NCI-H2171 (cell line): ENCODE measurements around the gene AWAT2.

Experiments used
- DNase-seq: peaks from one replicate; lab custom pipeline; 2025; lab: John Stamatoyannopoulos, UW

AWAT2 gene

GRCh38 chrX:70049925-70050324, at the start of gene AWAT2:
TSS of gene AWAT2 (minus strand) at chrX:70049938. CDS start at chrX:70049932, 6 bp downstream.
- DNase-seq = no peak

- DNase-seq = no peak
These were observed 46.3 kb upstream of the AWAT2 start for GRCh38 chrX:70096052-70096451.

GRCh38 chrX:70092247-70092646, 42.5 kb upstream of the AWAT2 start:
- no peak for DNase-seq

GRCh38 chrX:70089604-70090297, 40.0 kb upstream of the AWAT2 start:
- no peak for DNase-seq

GRCh38 chrX:70088751-70089150, 39.0 kb upstream of the AWAT2 start:
- DNase-seq = no peak

GRCh38 chrX:70087857-70088630, 38.3 kb upstream of the AWAT2 start:
- DNase-seq = no peak

GRCh38 chrX:70084592-70085240, 35.0 kb upstream of the AWAT2 start:
- DNase-seq = no peak

- DNase-seq = no peak
These were observed 33.0 kb upstream of the AWAT2 start for GRCh38 chrX:70082723-70083122.

GRCh38 chrX:70079870-70080269, 30.1 kb upstream of the AWAT2 start:
- DNase-seq = no peak

GRCh38 chrX:70079297-70079696, 29.6 kb upstream of the AWAT2 start:
- no peak for DNase-seq

GRCh38 chrX:70066646-70067045, 16.9 kb upstream of the AWAT2 start:
- no peak for DNase-seq

GRCh38 chrX:70062961-70063550, 13.3 kb upstream of the AWAT2 start:
- no peak for DNase-seq

GRCh38 chrX:70062076-70062475, 12.3 kb upstream of the AWAT2 start, which contains the start of gene OTUD6A:
TSS of gene OTUD6A (plus strand) at chrX:70062457. CDS start at chrX:70062525, 68 bp downstream.
- no peak for DNase-seq

GRCh38 chrX:70054391-70054790, 4.7 kb upstream of the AWAT2 start:
- no peak for DNase-seq

- DNase-seq = no peak
These were observed 3.3 kb upstream of the AWAT2 start for GRCh38 chrX:70052895-70053615.

GRCh38 chrX:70049406-70049805, 332 bp downstream of the AWAT2 start:
- no peak for DNase-seq

- no peak for DNase-seq
These were observed 2.8 kb downstream of the AWAT2 start for GRCh38 chrX:70046978-70047377.

GRCh38 chrX:70044541-70045245, 5.0 kb downstream of the AWAT2 start:
- no peak for DNase-seq

- DNase-seq = no peak
These were observed 6.1 kb downstream of the AWAT2 start for GRCh38 chrX:70043685-70044084.

- DNase-seq = no peak
These were observed 7.1 kb downstream of the AWAT2 start for GRCh38 chrX:70042399-70043371.
